SK-N-MC (cell line): Measurements from ENCODE around the gene HMCN1.

Source experiments
- DNase-seq: peaks from one replicate; pipeline ENCODE4 v3.0.0-alpha.2; 2011; ENCODE audit warnings: low read depth, low spot score
- H3K27ac ChIP-seq: fragments of 200-600 bp; sonication (generic); 2 replicates; pipeline ENCODE4 v1.5.1; 2016; ENCODE audit warnings: mixed run types
- H3K36me3 ChIP-seq: fragments of 200-600 bp; sonication (generic); 2 replicates; pipeline ENCODE4 v1.6.1; 2017; ENCODE audit warnings: antibody characterized with exemption, low read length, mixed read lengths; ENCODE audit not compliant: insufficient read depth
- H3K4me3 ChIP-seq: fragments of 200-600 bp; sonication (generic); 2 replicates; pipeline ENCODE4 v1.5.1; 2016
- H3K9ac ChIP-seq: fragments of 200-600 bp; sonication (generic); 2 replicates; pipeline ENCODE4 v1.8.0; 2017; ENCODE audit warnings: mixed run types, mixed read lengths; ENCODE audit not compliant: insufficient read length
- H3K9me3 ChIP-seq: fragments of 200-600 bp; sonication (generic); 2 replicates; pipeline ENCODE4 v1.6.1; 2017; ENCODE audit warnings: low read depth, mild to moderate bottlenecking, antibody characterized with exemption, low read length, moderate library complexity, mixed read lengths
- EZH2 ChIP-seq: fragments of 200-600 bp; sonication (generic); IDR thresholded peaks from one replicate; pipeline ENCODE4 v1.6.1; 2017; ENCODE audit warnings: antibody characterized with exemption
- FOXP2 ChIP-seq: optimal IDR thresholded peaks from 2 replicates; pipeline ENCODE3; 2011; ENCODE audit warnings: mild to moderate bottlenecking, moderate library complexity; ENCODE audit not compliant: insufficient read depth; ENCODE audit errors: extremely low read length, control extremely low read depth
- POLR2AphosphoS5 ChIP-seq: IDR thresholded peaks from 2 replicates; pipeline ENCODE4 v1.6.1; 2012; ENCODE audit warnings: mild to moderate bottlenecking, low read depth, low read length, borderline replicate concordance

HMCN1 gene

DNA sequence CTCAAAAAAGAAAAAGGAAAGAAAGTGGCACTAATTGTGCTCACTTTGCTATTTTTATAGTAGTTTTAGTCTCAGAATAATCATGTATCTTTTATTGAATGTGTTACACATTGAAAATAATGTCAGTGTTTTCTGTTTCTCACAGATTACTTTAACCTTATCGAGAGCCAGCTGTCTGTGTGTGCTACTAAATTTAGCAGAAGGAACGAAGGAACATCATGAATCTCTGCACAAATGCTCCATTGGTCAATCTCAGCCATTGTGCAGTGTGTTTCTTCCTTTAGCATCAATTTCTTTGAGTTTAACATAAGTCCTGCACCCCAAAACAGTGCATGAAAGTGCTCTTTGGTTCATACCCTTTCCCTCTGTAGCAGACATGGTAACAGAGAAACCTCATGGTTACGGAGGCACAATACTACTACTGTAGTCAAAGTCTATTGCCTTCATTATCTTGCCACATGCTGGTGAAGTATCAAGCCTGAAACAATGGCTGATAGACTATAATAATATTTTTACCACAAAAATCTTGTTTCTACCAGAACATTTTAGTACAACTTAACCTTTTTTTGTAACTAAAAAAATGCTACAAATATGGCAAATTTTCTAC, 310.0 kb downstream of the HMCN1 start:
- H3K36me3 ChIP-seq = peaks cover 76% of the 10 kb centered on the region
- TF ChIP-seq POLR2AphosphoS5 = no peak
- TF ChIP-seq FOXP2 = no peak
- no peak for TF ChIP-seq EZH2
- no peak overlapping the region for H3K27ac ChIP-seq
- H3K9ac ChIP-seq = no peak overlapping the region
- no peaks in the 10 kb centered on the region for H3K9me3 ChIP-seq
- no peak for DNase-seq
- H3K4me3 ChIP-seq = no peak overlapping the region

- Histone ChIP-seq H3K36me3 (peaks cover 58% of the 10 kb centered on the region), H3K27ac (no peak overlapping the region), H3K9ac (no peak overlapping the region), H3K9me3 (no peaks in the 10 kb centered on the region), H3K4me3 (no peak overlapping the region)
- TF ChIP-seq FOXP2 (no peak), EZH2 (no peak), POLR2AphosphoS5 (no peak)
- DNase-seq = no peak
Observed at GRCh38 chr1:186046437-186047211, 312.4 kb downstream of the HMCN1 start.

DNA sequence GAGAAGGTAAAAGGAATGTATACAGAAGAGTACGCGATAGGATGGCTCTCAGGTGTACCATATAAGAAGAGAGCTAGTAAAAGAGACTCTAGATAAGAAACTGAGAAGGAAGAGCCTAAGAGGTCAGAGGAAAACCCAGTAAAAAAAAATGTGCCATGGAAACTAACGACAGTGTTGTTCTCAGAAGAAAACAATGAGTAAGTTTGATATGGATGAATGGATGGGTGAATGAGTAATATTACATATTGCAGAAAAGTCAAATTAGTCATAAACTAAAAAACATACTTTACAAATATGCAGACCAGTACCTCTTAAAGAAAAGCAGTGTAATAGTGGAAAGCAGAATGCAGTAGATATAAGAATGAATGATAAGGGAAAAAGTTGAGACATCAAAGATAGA, 316.2 kb downstream of the HMCN1 start:
- Histone ChIP-seq H3K27ac (no peak overlapping the region), H3K9ac (no peak overlapping the region), H3K36me3 (peaks cover 52% of the 10 kb centered on the region), H3K9me3 (no peaks in the 10 kb centered on the region), H3K4me3 (no peak overlapping the region)
- TF ChIP-seq POLR2AphosphoS5 (no peak), FOXP2 (no peak), EZH2 (no peak)
- DNase-seq = no peak

- H3K9me3 ChIP-seq = no peaks in the 10 kb centered on the region
- no peak overlapping the region for H3K27ac ChIP-seq
Observed at GRCh38 chr1:186054003-186054402, 319.8 kb downstream of the HMCN1 start.

DNA sequence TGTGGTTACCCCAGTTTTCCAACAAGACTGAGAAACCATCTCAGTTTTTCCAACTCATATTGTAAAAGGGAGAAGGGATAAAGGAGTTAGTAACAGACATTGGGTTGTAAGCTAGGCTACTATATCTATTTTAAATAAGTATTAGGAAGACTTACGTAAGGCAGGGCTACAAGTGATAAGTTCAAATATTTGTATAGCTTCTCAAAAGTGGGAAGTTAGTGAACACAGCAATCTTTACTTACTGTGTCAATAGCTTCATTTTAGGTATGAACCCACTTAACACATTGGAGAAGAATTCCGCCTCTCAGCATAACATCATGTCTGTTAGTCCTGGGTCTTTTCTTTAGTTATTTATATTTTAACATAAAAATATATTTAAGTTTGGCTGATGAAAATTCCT, 320.7 kb downstream of the HMCN1 start:
- Histone ChIP-seq H3K36me3 (peaks cover 60% of the 10 kb centered on the region), H3K9ac (no peak overlapping the region), H3K9me3 (no peaks in the 10 kb centered on the region), H3K4me3 (no peak overlapping the region), H3K27ac (no peak overlapping the region)
- TF ChIP-seq FOXP2 (no peak), POLR2AphosphoS5 (no peak), EZH2 (no peak)
- no peak for DNase-seq

More at GRCh38 chr1:186054003-186054402, 319.8 kb downstream of the HMCN1 start:
- no peak for TF ChIP-seq EZH2
- TF ChIP-seq POLR2AphosphoS5 = no peak
- TF ChIP-seq FOXP2 = no peak
- H3K4me3 ChIP-seq = no peak overlapping the region
- DNase-seq = no peak
- H3K9ac ChIP-seq = no peak overlapping the region
- H3K36me3 ChIP-seq = peaks cover 55% of the 10 kb centered on the region

DNA sequence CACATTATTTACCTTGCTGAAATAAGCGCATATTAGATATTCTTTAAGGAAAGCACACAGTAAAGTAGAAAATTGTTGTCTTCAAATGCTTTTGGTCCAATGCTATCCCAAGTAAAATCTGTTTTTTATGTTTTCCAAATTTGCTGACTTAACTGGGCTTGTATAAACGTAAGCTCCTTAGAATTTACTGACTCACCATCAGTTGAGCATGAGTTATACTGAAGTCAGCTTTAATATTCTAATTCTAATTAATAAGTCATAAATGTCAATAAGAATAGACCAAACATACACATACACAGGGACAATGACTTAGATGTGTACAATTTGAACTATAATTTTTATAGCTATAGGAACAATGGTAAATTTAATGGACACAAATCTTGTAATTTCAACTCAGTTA, 321.7 kb downstream of the HMCN1 start:
- H3K9me3 ChIP-seq = no peaks in the 10 kb centered on the region
- no peak for TF ChIP-seq FOXP2
- TF ChIP-seq EZH2 = no peak
- TF ChIP-seq POLR2AphosphoS5 = no peak
- H3K9ac ChIP-seq = no peak overlapping the region
- H3K36me3 ChIP-seq = peaks cover 62% of the 10 kb centered on the region
- H3K27ac ChIP-seq = no peak overlapping the region
- no peak for DNase-seq
- H3K4me3 ChIP-seq = no peak overlapping the region

- no peak for TF ChIP-seq FOXP2
- TF ChIP-seq EZH2 = no peak
- TF ChIP-seq POLR2AphosphoS5 = no peak
- H3K9ac ChIP-seq = no peak overlapping the region
Observed at GRCh38 chr1:186057086-186057485, 322.9 kb downstream of the HMCN1 start.

DNA sequence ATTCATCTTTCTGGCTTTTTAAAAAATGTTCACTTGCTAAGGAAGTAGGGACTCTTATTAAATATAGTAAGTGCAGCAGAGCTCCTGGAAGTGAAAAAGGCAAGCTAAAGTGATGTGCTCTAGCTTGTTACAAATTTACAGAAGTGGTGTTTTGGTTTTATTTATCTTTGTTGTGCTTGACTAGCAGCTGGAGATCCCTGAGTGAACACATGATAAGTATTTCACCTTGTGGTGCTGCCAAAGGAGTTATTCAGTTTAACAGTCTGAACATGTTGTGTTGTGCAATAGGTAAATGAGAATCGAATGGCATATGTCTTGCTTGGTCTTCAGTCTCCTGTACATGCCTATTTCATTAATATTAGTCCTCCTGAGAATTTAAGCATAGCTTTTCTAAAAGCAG, 325.1 kb downstream of the HMCN1 start:
- no peaks in the 10 kb centered on the region for H3K9me3 ChIP-seq
- DNase-seq = no peak
- no peak overlapping the region for H3K9ac ChIP-seq
- H3K36me3 ChIP-seq = peaks cover 54% of the 10 kb centered on the region
- 0 out of 2 replicates have a peak overlapping the region, but pooled peaks have one; percentile 18 for H3K4me3 ChIP-seq
- peak overlapping the region; percentile 78 for H3K27ac ChIP-seq
- no peak for TF ChIP-seq POLR2AphosphoS5
- no peak for TF ChIP-seq FOXP2

More at GRCh38 chr1:186057086-186057485, 322.9 kb downstream of the HMCN1 start:
- no peak for DNase-seq
- H3K9me3 ChIP-seq = no peaks in the 10 kb centered on the region
- H3K4me3 ChIP-seq = no peak overlapping the region
- H3K36me3 ChIP-seq = peaks cover 67% of the 10 kb centered on the region
- H3K27ac ChIP-seq = no peak overlapping the region
